NCI-H510A treated with DMSO at 0.1 percent for 48 hours (cell line): ENCODE results near the gene ABHD1.
"Not testable (repeated sequence)": the region's sequence is repeated elsewhere in the genome, so short reads cannot be mapped to it uniquely, and the experiment has no call there.

ENCODE experiments used
- DNase-seq: peaks from one replicate; lab custom pipeline; 2025; lab: John Stamatoyannopoulos, UW

The ABHD1 gene

DNA sequence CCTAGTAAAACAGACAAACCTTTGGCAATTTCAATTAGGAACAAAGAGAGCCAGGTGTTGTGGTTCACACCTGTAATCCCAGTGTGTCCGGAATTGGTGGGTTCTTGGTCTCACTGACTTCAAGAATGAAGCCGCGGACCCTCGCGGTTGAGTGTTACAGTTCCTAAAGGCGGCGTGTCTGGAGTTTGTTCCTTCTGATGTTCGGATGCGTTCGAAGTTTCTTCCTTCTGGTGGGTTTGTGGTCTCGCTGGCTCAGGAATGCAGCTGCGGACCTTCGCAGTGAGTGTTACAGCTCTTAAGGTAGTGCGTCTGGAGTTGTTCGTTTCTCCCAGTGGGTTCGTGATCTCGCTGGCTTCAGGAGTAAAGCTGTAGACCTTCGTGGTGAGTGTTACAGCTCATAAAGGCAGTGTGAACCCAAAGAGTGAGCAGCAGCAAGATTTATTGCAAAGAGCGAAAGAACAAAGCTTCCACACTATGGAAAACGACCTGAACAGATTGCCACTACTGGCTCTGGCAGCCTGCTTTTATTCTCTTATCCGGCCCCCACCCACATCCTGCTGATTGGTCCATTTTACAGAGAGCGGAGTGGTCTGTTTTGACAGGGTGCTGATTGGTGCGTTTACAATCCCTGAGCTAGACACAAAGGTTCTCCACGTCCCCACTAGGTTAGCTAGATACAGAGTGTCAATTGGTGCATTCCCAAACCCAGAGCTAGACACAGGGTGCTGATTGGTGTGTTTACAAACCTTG lies 12.8 kb upstream of the ABHD1 start:
- DNase-seq: not testable (repeated sequence)

DNA sequence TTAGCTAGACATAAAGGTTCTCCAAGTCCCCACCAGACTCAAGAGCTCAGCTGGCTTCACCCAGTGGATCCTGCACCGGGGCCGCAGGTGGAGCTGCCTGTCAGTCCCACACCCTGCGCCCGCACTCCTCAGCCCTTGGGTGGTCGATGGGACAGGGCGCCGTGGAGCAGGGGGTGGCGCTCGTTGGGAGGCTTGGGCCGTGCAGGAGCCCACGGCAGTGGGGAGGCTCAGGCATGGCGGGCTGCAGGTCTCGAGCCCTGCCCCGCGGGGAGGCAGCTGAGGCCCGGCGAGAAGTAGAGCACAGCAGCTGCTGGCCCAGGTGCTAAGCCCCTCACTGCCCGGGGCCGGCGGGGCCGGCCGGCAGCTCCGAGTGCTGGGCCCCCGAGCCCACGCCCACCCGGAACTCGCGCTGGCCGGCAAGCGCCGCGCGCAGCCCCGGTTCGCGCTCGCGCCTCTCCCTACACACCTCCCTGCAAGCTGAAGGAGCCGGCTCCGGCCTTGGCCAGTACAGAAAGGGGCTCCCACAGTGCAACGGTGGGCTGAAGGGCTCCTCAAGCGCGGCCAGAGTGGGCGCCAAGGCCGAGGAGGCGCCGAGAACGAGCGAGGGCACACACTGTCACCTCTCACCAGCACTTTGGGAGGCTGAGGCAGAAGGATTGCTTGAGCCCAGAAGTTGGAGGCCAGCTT lies 12.1 kb upstream of the ABHD1 start:
- DNase-seq: not testable (repeated sequence)

- DNase-seq: no peak
These were observed 8.1 kb upstream of the ABHD1 start for GRCh38 chr2:27115519-27115918.

DNA sequence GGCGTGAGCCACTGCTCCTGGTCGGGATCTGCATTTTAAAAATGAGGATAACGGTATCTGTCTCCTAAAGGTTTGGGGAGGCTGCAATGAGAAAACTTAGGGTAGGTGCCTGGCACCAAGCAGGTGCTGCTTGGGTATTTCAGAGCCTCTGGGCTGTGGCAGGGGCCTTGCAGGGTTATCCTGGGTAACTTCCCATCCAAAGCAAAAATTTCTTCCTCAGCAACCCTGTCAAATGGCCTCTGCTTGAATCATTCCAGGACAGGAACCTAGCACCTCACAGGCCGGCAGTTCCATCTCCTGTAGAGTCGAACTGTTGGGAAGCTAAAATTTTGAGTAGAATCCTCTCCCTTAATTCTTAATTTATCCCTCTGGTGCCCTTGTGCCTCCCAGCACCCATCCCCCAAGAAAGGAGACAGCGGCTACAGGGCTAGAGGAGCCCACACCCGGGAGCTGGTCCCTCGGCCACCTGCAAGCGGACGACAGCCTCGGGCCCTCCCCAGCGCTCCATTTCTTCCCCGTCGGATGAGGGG lies 5.6 kb upstream of the ABHD1 start:
- no peak for DNase-seq

DNA sequence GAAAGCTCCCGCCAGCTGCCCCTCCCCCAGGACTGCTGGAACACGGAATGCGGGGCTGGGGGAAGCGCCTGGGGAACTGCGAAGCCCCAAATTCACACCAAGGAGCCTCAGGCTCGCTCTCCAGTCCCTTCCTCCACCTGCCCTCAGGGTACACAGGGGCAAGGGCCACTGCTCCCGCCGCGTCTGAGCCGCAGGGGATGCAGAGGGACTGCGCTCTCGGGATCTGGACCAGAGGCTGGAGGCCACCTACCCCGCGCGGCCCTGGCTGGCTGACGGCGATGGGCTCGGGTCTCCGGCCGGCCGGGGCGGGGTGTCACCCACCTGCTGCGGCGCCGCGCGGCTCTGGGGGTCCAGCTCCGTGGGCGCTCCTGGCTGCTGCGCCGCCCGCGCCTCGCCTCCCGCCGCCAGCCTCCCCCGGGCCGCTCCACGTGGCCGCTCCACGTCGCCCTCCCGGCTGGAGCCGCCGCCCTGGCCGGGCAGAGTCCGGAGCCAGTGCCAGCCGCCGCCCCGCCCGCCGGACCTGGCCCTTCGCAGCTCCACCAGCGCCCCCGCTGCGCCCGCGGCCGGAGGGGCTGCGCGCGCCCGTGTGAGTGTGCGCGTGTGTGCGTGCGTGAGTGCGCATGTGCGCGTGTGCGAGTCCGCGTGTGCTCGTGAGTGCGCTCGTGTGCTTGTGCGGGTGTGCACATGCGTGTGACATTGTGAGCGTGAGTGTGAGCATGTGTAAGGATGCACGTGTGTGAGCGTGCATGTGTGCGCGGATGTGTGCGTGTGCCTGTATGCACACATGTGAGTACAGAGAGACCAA lies 4.9 kb upstream of the ABHD1 start, which contains the start of gene CGREF1:
CGREF1 (minus strand) TSS at position 604 of the 805 bp plus-strand sequence. CDS start 14,762 bp downstream, outside the sequence.
- no peak for DNase-seq

- not testable (repeated sequence) for DNase-seq
These were observed 4.3 kb upstream of the ABHD1 start for GRCh38 chr2:27119330-27119670.

DNA sequence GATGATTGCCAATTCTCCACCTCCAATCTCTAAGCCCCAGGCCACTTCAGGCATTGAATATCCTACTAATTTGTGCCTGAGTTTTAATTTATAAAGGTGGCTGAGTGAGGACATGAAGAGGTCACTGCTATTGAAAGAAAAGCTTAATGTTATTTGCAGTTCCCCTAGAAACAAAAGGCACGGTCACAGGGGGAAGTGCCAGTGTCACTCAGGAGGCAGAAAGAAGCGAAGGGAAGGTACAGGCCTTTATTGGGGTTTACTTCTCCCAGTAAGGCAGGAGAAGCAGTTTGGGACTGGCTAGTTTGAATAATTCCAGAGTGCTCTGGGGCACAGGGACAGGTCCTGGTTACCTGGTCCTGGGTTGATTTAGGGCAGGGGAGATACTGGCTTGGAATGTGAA lies 1.7 kb upstream of the ABHD1 start:
- DNase-seq: no peak

GRCh38 chr2:27122791-27123190 lies 824 bp upstream of the ABHD1 start:
- no peak for DNase-seq

DNA sequence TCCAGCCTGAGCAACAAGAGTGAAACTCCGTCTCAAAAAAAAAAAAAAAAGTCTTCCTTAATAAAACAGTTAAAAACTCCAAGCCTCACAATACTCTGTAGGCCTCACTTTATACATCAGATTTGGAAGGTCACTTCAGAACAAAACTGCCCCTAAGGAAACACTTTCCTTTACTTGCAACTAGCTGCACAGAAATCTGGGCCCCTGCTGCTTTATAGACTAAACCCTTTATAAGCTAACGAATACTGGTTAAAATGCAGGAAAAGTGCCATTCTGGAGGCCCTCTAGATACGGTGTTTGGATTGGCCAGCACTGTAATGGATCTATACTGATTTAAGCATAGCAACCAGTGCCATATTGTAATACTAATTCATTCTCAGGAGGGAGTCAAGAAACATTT lies 1.5 kb downstream of the ABHD1 start:
- DNase-seq: no peak

DNA sequence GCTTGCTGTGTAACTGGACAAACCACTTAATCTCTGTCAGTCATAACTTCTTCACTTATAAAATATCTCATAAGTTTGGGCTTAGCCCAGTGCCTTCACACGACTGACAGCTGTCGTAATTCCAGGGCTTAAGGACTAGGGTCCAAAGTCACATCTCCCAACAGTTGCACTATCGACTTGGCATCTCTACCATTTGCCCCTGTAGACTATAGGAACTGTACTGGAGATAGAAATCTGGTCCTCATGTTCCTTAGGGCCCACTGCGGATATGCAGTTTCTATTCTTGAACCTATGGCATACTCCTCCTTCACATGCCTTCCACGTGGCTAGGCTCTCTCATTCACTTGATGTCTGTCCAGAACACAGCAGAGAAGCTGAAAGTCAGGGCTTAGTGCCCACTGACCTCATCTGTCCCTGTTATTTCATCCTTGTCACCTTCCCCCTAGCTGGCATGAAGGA lies 2.7 kb downstream of the ABHD1 start:
- no peak for DNase-seq

DNA sequence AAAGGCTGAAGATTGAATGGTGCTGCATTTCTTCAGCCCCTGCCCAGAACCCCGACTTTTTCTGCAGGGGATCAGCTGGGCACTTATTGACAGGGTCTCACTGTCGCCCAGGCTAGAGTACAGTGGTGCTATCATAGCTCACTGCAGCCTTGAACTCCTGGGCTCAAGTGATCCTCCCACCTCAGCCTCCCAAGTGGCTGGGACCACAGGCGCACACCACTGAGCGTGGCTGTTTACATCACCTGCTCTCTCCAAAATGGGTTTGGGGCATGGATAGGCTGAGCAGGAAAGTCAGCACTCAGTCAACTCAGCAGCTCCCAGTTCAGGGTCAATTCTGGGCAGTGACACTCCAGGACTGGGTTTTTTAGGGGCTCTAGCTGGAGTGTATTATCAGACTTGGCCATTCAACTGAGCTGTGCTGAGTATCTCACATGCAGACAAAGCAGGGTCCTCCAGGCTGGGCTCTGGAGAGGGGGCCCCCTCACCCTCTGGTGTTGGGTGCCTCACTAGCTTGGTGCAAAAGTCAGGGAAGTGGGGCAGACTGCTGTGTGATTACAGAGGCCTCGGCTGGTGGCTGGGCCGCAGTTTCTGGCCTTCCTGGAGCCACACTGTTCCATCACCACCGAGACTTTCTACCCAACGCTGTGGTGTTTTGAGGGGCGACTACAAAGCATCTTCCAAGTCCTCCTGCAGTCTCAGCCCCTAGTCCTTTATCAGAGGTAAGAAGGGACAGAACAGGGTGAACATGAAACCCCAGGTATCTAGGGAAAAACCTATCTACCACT lies 4.5 kb downstream of the ABHD1 start:
- no peak for DNase-seq

DNA sequence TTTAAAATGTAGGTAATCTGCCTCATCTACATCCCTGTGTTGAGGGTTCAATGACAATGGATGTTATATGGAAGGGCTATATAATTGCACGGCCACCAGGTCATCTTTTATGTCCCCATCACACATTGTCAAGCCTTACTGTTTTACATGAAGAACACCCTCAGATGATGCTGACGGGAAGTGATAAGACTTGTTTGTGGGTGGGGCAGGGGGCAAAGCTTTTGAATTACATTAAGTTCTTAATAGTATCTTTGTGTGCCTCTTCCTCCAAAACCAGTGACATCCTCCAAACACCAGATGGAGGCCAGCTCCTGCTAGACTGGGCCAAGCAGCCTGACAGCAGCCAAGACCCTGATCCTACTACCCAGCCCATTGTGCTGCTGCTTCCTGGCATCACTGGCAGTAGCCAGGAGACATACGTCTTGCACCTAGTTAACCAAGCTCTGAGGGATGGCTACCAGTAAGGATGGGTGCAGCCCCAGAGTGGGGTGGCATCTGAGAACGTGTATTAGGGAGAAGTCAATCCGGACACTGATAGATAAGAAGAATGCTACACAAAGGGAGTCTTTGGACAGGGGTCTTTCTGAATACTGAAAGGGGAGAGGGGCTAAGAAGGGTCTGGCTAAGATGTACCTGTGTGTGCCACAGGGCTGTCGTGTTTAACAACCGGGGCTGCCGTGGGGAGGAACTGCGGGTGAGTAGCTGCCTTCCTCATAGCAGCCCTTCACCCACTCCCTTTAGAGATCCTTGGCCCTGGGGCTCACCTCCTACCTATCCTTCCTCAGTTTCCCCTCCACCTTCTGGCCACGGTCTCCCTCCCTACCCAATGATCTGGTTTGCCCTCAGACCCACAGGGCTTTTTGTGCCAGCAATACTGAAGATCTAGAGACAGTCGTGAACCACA lies 5.3 kb downstream of the ABHD1 start:
- no peak for DNase-seq

DNA sequence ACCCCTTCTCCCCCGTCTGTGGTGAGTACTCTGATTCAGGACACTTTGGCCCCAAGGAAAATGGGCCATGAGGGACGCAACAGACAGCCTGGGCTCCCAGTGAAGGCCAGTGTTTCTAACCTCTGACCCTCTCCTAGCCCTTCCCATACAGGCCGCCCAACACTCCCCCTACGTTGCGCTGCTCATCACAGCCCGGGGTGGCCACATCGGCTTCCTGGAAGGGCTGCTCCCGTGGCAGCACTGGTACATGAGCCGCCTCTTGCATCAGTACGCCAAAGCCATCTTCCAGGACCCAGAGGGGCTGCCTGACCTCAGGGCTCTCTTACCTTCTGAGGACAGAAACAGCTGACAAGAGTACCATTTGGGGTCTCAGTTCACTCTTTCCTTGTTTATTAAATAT lies 6.8 kb downstream of the ABHD1 start:
- no peak for DNase-seq

GRCh38 chr2:27131429-27131828 lies 7.8 kb downstream of the ABHD1 start:
- no peak for DNase-seq

- DNase-seq: no peak
These were observed 9.7 kb downstream of the ABHD1 start for GRCh38 chr2:27133195-27133875.

DNA sequence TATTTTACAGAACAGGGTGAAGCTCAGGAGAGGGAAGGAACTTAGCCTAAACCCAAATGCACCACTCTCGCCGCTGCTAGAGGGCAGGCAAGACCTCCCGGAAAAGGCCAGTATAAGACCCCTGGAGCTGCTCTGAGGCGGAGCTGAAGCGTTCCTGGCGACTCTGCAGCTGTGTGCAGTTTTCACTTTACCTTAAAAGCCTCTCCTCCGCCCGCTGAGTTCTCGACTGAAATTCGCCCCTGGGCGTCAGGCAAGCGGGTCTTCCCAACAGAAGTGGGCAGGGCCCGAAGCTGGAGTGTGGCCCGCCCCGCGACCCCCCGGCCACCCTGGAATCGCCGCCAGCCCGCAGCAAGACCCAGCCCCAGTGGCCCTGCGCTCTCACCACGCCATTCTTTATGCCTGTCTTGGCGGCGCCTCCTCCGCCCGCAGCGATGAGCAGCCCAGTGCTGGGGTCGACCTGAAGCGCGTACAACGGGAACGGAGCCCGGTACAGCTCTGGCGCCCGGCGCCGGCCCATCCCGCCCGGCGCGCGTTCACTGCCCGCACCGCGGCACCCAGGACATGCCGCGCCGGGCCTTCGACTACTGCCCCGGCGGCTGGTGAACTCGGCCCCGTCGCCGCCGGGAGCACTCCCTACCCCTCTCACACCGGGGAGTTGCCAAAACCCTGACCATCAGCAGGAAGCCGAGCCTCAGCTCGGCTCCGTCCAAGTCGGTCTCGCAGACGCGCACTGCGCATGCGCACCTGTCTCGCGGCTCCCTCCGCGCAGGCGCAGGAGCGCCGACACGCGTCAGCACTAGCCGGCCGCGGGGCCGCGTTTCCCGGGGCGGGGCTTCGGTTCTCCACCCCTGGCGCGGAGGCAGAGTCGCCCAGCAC lies 10.5 kb downstream of the ABHD1 start, which contains the start of gene PREB:
PREB (minus strand) TSS at position 732 of the 876 bp plus-strand sequence; CDS start at position 517, 215 bp downstream.
- peak; percentile 94 for DNase-seq

GRCh38 chr2:27134781-27135477 lies 11.3 kb downstream of the ABHD1 start:
- no peak for DNase-seq

- no peak for DNase-seq
These were observed 11.9 kb downstream of the ABHD1 start for GRCh38 chr2:27135478-27135955.
